Memory B cell (primary cell): ENCODE results near the gene CCDC77.

ENCODE experiments used
- ATAC-seq: fragments of 150-1000 bp; cut with Tn5 transposase; 2 replicates; pipeline ENCODE4 v1.10.0; 2021; ENCODE audit warnings: low read depth, mild to moderate bottlenecking, moderate library complexity
- DNase-seq, 2 donors: peaks; one replicate each; pipeline ENCODE4 v3.0.0; 2022; ENCODE audit warnings: low spot score in 2 of 2
- H3K27ac Mint-ChIP-seq: one replicate; pipeline ENCODE4 v1.8.0; 2022; ENCODE audit warnings: mild to moderate bottlenecking, moderate library complexity, mixed read lengths
- H3K27me3 Mint-ChIP-seq: one replicate; pipeline ENCODE4 v1.8.0; 2022; ENCODE audit warnings: mixed read lengths
- H3K36me3 Mint-ChIP-seq: one replicate; pipeline ENCODE4 v1.8.0; 2022; ENCODE audit warnings: mild to moderate bottlenecking, mixed read lengths
- H3K4me1 Mint-ChIP-seq: one replicate; pipeline ENCODE4 v1.8.0; 2022; ENCODE audit warnings: mixed read lengths
- H3K4me3 Mint-ChIP-seq: one replicate; pipeline ENCODE4 v1.8.0; 2022; ENCODE audit warnings: mild to moderate bottlenecking, moderate library complexity, mixed read lengths
- H3K9me3 Mint-ChIP-seq: one replicate; pipeline ENCODE4 v1.8.0; 2022; ENCODE audit warnings: mixed read lengths

The CCDC77 gene

DNA sequence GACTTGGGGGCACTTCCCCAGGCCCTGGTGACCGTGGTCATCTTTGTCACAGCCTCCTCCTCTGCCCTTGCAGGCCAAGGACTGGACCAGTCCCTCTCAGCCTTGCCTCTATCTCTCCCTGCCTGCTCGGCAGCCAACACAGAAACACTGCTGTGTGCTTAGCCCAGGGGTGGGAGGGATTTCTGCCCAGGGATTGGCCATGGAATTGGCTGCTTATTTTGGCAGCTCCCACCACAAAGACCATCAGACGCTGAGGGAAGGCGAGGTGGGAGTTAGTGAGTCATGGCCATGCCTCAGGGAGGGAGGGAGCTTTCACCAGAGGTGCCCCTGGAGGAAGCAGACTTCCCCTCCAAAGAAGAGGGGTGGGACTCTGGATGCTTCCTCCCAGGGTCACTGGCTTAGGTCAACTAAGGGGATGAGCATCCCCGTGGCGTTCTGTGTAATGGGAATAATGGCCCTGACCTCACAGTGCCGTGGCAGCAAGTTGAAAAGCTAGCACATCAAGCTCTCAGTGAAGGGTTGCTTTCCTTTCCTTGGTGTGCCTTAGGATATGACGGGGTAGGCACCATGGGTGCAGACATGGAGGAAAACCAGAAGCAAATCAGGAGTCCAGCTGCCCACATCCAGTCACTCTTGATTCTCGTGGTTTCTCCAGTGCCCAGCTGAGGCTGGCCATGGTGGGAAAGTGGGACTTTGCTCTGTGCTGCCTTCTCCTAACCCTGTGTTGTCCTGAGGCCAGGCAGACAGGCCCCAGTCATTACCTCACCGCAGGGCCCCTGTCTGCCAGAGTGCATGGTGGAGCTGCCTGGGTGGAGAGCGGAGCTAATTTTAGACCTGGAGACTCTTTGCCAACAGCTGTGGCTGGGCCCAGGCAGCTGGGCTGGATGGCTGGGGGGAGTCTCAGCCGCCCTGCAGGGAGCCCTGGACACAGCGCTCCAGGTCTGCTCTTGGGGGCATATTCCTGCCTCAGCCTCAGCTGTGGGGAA lies 79.7 kb downstream of the CCDC77 start:
- DNase-seq (no peak), ATAC-seq (no peak)
- H3K9me3 Mint-ChIP-seq: no peaks in the 10 kb centered on the region
- H3K4me1 Mint-ChIP-seq: no peaks in the 10 kb centered on the region
- H3K27ac Mint-ChIP-seq: no peak overlapping the region
- peaks cover 22% of the 10 kb centered on the region for H3K27me3 Mint-ChIP-seq
- no peak overlapping the region for H3K4me3 Mint-ChIP-seq
- no peaks in the 10 kb centered on the region for H3K36me3 Mint-ChIP-seq

DNA sequence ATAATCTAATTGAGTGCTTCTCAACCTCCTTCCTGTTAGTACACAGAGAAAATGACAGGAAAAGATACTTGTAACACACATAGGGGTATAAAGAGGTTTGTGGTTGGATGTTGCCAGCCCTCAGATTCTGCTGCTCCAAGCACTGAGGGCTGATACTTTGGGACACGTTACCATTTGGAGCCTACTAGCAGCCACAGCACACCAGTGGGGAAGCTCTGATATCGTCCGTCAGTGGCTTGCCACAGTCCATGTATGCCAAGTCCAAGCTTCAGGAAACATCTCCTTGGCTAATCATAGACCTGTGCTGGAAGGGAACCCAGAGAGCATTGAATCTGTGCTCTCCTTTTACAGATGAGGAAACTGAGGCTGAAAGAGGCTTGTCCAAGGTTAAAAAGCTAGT lies 80.6 kb downstream of the CCDC77 start:
- Mint-ChIP-seq H3K36me3 (no peaks in the 10 kb centered on the region), H3K27ac (no peak overlapping the region), H3K27me3 (peaks cover 26% of the 10 kb centered on the region), H3K9me3 (peaks cover 2% of the 10 kb centered on the region), H3K4me3 (no peak overlapping the region), H3K4me1 (no peaks in the 10 kb centered on the region)
- ATAC-seq: no peak
- no peak for DNase-seq

DNA sequence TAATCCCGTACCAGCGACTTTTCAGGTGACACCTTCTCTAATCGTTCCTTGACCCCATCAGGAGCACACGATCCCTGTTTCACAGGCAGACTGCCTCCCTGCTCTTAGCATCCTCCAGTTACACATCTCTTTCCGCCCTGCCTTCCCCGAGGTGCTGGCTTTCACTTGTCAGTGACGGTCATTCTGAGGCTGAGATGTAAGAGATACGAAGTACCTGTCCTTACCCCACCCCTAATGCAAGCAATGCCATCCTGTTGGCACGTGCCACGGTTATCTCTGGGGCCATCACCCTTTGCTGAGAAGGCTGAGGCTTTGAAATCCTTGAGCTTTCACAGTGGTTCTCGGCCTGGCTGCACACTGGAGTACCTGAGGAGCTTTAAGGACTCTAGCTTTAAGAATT lies 82.7 kb downstream of the CCDC77 start:
- H3K27me3 Mint-ChIP-seq: peaks cover 24% of the 10 kb centered on the region
- DNase-seq (no peak), ATAC-seq (no peak)
- H3K27ac Mint-ChIP-seq: no peak overlapping the region
- H3K9me3 Mint-ChIP-seq: peaks cover 6% of the 10 kb centered on the region
- no peaks in the 10 kb centered on the region for H3K4me1 Mint-ChIP-seq
- peaks cover under 1% of the 10 kb centered on the region for H3K36me3 Mint-ChIP-seq
- no peak overlapping the region for H3K4me3 Mint-ChIP-seq

DNA sequence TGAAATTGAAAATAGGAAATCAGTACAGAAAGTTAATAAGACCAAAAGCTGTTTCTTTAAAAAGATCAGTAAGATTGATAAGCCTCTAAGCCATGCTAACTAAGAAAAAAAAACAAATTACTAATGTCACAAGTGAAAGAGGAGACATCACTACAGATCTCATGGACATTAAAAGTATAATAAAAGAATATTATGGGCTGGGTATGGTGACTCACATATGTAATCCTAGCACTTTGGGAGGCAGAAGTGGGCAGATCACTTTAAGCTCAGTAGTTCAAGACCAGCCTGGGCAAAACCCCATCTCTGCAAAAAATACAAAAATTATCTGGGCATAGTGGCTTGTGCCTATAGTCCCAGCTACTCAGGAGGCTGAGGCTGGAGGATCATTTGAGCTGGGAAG lies 88.8 kb downstream of the CCDC77 start:
- Mint-ChIP-seq H3K27me3 (peaks cover 10% of the 10 kb centered on the region), H3K36me3 (peaks cover 4% of the 10 kb centered on the region), H3K4me3 (no peak overlapping the region), H3K9me3 (peaks cover 15% of the 10 kb centered on the region), H3K4me1 (no peaks in the 10 kb centered on the region), H3K27ac (no peak overlapping the region)
- no peak for ATAC-seq
- no peak for DNase-seq
